IMR-90 (cell line): ENCODE measurements around the gene CD2AP.

Source experiments
- BHLHE40 ChIP-seq: fragments of 150-350 bp; IDR thresholded peaks from 2 replicates; pipeline ENCODE4 v1.6.1; 2016; ENCODE audit warnings: mild to moderate bottlenecking, low read depth, low read length
- CEBPB ChIP-seq: IDR thresholded peaks from 2 replicates; pipeline ENCODE4 v1.6.1; 2012; ENCODE audit warnings: low read depth, low read length, improper control_type of control experiment
- MXI1 ChIP-seq: IDR thresholded peaks from 2 replicates; pipeline ENCODE4 v1.6.1; 2012; ENCODE audit warnings: low read depth, mild to moderate bottlenecking, low read length, moderate library complexity, borderline replicate concordance
- RCOR1 ChIP-seq: IDR thresholded peaks from 2 replicates; pipeline ENCODE4 v1.6.1; 2012; ENCODE audit warnings: mild to moderate bottlenecking, low read length, improper control_type of control experiment; ENCODE audit not compliant: insufficient replicate concordance
- TF ChIP-seq, protein P1 (sequence below): fragments of 150-350 bp; IDR thresholded peaks from 2 replicates; pipeline ENCODE4 v1.6.1; 2017; ENCODE audit warnings: mild to moderate bottlenecking, antibody characterized with exemption, low read length, low read depth
- TF ChIP-seq, protein P2 (sequence below): conservative IDR thresholded peaks from 2 replicates; pipeline ENCODE4 v1.5.1; 2012; ENCODE audit warnings: mild to moderate bottlenecking, low read depth, low read length, improper control_type of control experiment
- TF ChIP-seq, protein P3 (sequence below): fragments of 150-350 bp; IDR thresholded peaks from 2 replicates; pipeline ENCODE4 v1.6.1; 2016; ENCODE audit warnings: low read depth, mild to moderate bottlenecking, low read length, moderate library complexity, borderline replicate concordance

DNA sequence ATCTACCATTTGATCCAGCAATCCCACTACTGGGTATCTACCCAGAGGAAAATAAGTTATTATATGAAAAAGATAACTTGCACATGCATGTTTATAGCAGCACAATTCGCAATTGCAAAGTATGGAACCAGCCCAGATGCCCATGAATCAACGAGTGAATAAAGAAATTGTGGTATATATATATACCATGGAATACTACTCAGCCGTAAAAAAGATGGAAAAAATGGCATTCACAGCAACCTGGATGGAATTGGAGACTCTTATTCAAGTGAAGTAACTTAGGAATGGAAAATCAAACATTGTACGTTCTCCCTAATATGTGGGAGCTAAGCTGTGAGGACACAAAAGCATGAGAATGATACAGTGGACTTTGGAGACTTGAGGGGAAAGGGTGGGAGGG lies 120.8 kb downstream of the CD2AP start:
- TF ChIP-seq RCOR1 (no peak), CEBPB (no peak), BHLHE40 (no peak), MXI1 (no peak)
- TF ChIP-seq, protein P1, sequence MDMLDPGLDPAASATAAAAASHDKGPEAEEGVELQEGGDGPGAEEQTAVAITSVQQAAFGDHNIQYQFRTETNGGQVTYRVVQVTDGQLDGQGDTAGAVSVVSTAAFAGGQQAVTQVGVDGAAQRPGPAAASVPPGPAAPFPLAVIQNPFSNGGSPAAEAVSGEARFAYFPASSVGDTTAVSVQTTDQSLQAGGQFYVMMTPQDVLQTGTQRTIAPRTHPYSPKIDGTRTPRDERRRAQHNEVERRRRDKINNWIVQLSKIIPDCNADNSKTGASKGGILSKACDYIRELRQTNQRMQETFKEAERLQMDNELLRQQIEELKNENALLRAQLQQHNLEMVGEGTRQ, result no peak
- TF ChIP-seq, protein P2, sequence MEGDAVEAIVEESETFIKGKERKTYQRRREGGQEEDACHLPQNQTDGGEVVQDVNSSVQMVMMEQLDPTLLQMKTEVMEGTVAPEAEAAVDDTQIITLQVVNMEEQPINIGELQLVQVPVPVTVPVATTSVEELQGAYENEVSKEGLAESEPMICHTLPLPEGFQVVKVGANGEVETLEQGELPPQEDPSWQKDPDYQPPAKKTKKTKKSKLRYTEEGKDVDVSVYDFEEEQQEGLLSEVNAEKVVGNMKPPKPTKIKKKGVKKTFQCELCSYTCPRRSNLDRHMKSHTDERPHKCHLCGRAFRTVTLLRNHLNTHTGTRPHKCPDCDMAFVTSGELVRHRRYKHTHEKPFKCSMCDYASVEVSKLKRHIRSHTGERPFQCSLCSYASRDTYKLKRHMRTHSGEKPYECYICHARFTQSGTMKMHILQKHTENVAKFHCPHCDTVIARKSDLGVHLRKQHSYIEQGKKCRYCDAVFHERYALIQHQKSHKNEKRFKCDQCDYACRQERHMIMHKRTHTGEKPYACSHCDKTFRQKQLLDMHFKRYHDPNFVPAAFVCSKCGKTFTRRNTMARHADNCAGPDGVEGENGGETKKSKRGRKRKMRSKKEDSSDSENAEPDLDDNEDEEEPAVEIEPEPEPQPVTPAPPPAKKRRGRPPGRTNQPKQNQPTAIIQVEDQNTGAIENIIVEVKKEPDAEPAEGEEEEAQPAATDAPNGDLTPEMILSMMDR, result no peak
- TF ChIP-seq, protein P3, sequence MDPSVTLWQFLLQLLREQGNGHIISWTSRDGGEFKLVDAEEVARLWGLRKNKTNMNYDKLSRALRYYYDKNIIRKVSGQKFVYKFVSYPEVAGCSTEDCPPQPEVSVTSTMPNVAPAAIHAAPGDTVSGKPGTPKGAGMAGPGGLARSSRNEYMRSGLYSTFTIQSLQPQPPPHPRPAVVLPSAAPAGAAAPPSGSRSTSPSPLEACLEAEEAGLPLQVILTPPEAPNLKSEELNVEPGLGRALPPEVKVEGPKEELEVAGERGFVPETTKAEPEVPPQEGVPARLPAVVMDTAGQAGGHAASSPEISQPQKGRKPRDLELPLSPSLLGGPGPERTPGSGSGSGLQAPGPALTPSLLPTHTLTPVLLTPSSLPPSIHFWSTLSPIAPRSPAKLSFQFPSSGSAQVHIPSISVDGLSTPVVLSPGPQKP, result no peak
